ENCODE data around the gene SEL1L2.

Gene SEL1L2

DNA sequence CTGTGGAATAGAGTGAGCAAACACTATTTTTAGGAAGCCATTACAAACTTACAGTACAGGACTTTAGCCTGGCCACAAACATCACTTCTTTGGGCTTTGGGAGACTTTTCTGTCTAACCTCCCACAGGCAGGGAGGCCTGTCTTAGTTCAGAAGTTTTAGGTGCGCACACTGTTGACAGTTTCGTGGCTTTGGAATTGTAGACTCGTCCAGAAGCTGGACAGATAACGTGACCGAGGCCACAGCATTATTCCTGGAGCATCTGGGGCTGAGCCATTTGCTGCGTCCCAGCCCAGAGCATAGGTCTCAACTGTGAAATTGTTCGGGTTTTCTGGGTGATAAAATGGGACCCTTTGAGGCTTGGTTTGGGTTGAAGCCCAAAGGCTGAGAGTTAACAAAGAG, 151.8 kb downstream of the SEL1L2 start:
- no peak for DNase-seq
- no peak for TF ChIP-seq CTCF (IDR thresholded peaks at IDR 0.05)
- H3K4me1 ChIP-seq, result peaks cover 0 to 6% (median 0%) of the 10 kb centered on the region in 4 donors
- no peaks in the 10 kb centered on the region for H3K9me3 ChIP-seq
- H3K27ac ChIP-seq, result no peak overlapping the region
- H3K36me3 ChIP-seq, result no peaks in the 10 kb centered on the region
- intact Hi-C loops (cut with DNase I; ENCODE audit: low total_unique reads), result no loop called here
- H3K27me3 ChIP-seq, result no peaks in the 10 kb centered on the region
- H3K4me3 ChIP-seq, result no peak overlapping the region

DNA sequence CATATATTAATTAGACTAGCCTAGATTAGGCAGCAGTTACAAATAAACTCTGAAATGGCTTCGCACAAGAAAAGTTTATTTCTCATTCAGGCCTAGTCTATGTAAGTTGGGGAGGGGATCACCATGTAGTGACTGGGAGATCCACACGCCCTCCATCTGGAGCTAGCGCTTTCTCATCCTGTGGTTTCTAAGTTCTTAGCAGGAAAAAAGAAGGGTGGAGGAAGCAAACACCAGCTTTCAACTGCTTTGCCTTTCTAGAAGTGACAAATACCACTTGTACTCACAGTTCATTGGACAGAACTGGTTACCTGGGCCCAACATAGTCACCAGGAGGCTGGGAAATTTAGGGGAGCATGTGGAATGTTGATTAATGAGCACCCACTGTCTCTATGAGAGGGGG, 158.9 kb downstream of the SEL1L2 start:
- Histone ChIP-seq H3K27ac (no peak overlapping the region), H3K9me3 (no peaks in the 10 kb centered on the region), H3K36me3 (no peaks in the 10 kb centered on the region), H3K4me1 (no peaks in the 10 kb centered on the region), H3K4me3 (no peak overlapping the region), H3K27me3 (no peaks in the 10 kb centered on the region)
- intact Hi-C loops (cut with DNase I; ENCODE audit: low total_unique reads), result no loop called here
- TF ChIP-seq CTCF (IDR thresholded peaks at IDR 0.05), result no peak
- DNase-seq, result no peak

DNA sequence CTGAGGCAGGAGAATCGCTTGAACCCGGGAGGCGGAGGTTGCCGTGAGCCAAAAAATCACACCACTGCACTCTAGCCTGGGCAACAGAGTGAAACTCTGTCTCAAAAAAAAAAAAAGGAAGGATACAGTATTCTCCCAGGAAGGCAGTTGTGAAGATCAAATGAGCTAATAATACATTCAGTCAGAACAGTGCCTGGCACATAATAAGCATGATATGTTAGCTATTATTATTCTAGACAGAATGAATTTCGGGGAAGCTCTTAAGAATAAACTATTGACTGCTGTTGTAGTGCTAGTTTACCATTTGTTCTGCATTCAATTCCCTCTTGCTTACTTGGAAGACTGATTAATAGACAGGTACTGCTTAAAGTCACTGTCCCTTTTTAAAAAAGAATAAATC, 164.9 kb downstream of the SEL1L2 start:
- intact Hi-C loops (cut with DNase I; ENCODE audit: low total_unique reads), result loop anchor here (10.0 kb wide), 1 partner anchor 129 kb away; no protein-coding TSS in a partner anchor
- no peak for TF ChIP-seq CTCF (IDR thresholded peaks at IDR 0.05)
- Histone ChIP-seq H3K9me3 (no peaks in the 10 kb centered on the region), H3K27me3 (no peaks in the 10 kb centered on the region), H3K36me3 (no peaks in the 10 kb centered on the region), H3K27ac (no peak overlapping the region), H3K4me3 (no peak overlapping the region), H3K4me1 (no peaks in the 10 kb centered on the region)
- no peak for DNase-seq

- Histone ChIP-seq H3K36me3 (no peaks in the 10 kb centered on the region), H3K4me3 (no peak overlapping the region), H3K27me3 (no peaks in the 10 kb centered on the region), H3K4me1 (no peaks in the 10 kb centered on the region), H3K27ac (no peak overlapping the region), H3K9me3 (no peaks in the 10 kb centered on the region)
- intact Hi-C loops (cut with DNase I; ENCODE audit: low total_unique reads), result loop anchor here (10.0 kb wide), 1 partner anchor 130 kb away; no protein-coding TSS in a partner anchor
- no peak for TF ChIP-seq CTCF (IDR thresholded peaks at IDR 0.05)
- DNase-seq, result no peak
Observed at GRCh38 chr20:13824459-13824858, 166.0 kb downstream of the SEL1L2 start.

- Histone ChIP-seq H3K27me3 (no peaks in the 10 kb centered on the region), H3K27ac (no peak overlapping the region), H3K4me3 (no peak overlapping the region), H3K4me1 (no peaks in the 10 kb centered on the region), H3K36me3 (peaks cover 0 to 10% (median 7%) of the 10 kb centered on the region in 3 donors), H3K9me3 (no peaks in the 10 kb centered on the region)
- intact Hi-C loops (cut with DNase I; ENCODE audit: low total_unique reads), result loop anchor here (10.0 kb wide), 1 partner anchor 132 kb away; no protein-coding TSS in a partner anchor
- no peak for TF ChIP-seq CTCF (IDR thresholded peaks at IDR 0.05)
- DNase-seq, result no peak
Observed at GRCh38 chr20:13822459-13822858, 168.0 kb downstream of the SEL1L2 start.

- intact Hi-C loops (cut with DNase I; ENCODE audit: low total_unique reads), result loop anchor here (10.0 kb wide), 1 partner anchor 133 kb away; no protein-coding TSS in a partner anchor
- H3K27ac ChIP-seq, result no peak overlapping the region
- TF ChIP-seq CTCF (IDR thresholded peaks at IDR 0.05), result no peak
Observed at GRCh38 chr20:13821876-13822275, 168.5 kb downstream of the SEL1L2 start.

More at GRCh38 chr20:13821876-13822275, 168.5 kb downstream of the SEL1L2 start:
- H3K4me3 ChIP-seq, result no peak overlapping the region
- no peaks in the 10 kb centered on the region for H3K9me3 ChIP-seq
- H3K4me1 ChIP-seq, result no peaks in the 10 kb centered on the region
- H3K27me3 ChIP-seq, result no peaks in the 10 kb centered on the region
- DNase-seq, result no peak
- H3K36me3 ChIP-seq, result peaks cover 0 to 15% (median 13%) of the 10 kb centered on the region in 3 donors
